GM20431 (cell line): ENCODE data around the gene CHD2.

Experiments
- in situ Hi-C: fragments of 300-500 bp; cut with MseI, MboI; formaldehyde crosslinking; loops from one replicate; pipeline ENCODE4 v1.15.0; 2020; ENCODE audit warnings: low sequenced_read_pairs; ENCODE audit not compliant: unreplicated experiment

The CHD2 gene

GRCh38 chr15:92951800-92952457, 51.8 kb downstream of the CHD2 start:
- in situ Hi-C loops: no loop called here

- in situ Hi-C loops: no loop called here
Measured at GRCh38 chr15:92952458-92952850, 52.3 kb downstream of the CHD2 start.

GRCh38 chr15:92953566-92953965, 53.4 kb downstream of the CHD2 start:
- in situ Hi-C loops: no loop called here

- in situ Hi-C loops: no loop called here
Measured at GRCh38 chr15:92954002-92954401, 53.9 kb downstream of the CHD2 start.

GRCh38 chr15:92954578-92954977, 54.5 kb downstream of the CHD2 start:
- in situ Hi-C loops: no loop called here

GRCh38 chr15:92955706-92956105, 55.6 kb downstream of the CHD2 start:
- in situ Hi-C loops: no loop called here

GRCh38 chr15:92958105-92958504, 58.0 kb downstream of the CHD2 start:
- in situ Hi-C loops: no loop called here

- in situ Hi-C loops: no loop called here
Measured at GRCh38 chr15:92959219-92959618, 59.1 kb downstream of the CHD2 start.

- in situ Hi-C loops: no loop called here
Measured at GRCh38 chr15:92960996-92961681, 61.0 kb downstream of the CHD2 start.

- in situ Hi-C loops: no loop called here
Measured at GRCh38 chr15:92962914-92963313, 62.8 kb downstream of the CHD2 start.

- in situ Hi-C loops: no loop called here
Measured at GRCh38 chr15:92963794-92964193, 63.7 kb downstream of the CHD2 start.

- in situ Hi-C loops: no loop called here
Measured at GRCh38 chr15:92968926-92969651, 69.0 kb downstream of the CHD2 start.

- in situ Hi-C loops: no loop called here
Measured at GRCh38 chr15:92970656-92971055, 70.5 kb downstream of the CHD2 start.

- in situ Hi-C loops: no loop called here
Measured at GRCh38 chr15:92971081-92971480, 71.0 kb downstream of the CHD2 start.

- in situ Hi-C loops: no loop called here
Measured at GRCh38 chr15:92971713-92972112, 71.6 kb downstream of the CHD2 start.

GRCh38 chr15:92974183-92974915, 74.2 kb downstream of the CHD2 start:
- in situ Hi-C loops: no loop called here

- in situ Hi-C loops: no loop called here
Measured at GRCh38 chr15:92979011-92979701, 79.0 kb downstream of the CHD2 start.

GRCh38 chr15:92981333-92981732, 81.2 kb downstream of the CHD2 start:
- in situ Hi-C loops: no loop called here

GRCh38 chr15:92984161-92984560, 84.0 kb downstream of the CHD2 start:
- in situ Hi-C loops: no loop called here

- in situ Hi-C loops: no loop called here
Measured at GRCh38 chr15:92989470-92989869, 89.3 kb downstream of the CHD2 start.
